Gastroesophageal sphincter (tissue), 4 donors: ENCODE results near the gene LANCL2. TPM values are rescaled to one million over a fixed set of nuclear protein-coding genes. Genes with fewer than 3 reads are reported as not detected.

Experiments
- ATAC-seq: fragments of 150-250 bp; one replicate; pipeline ENCODE4 v1.9.1; 2016; ENCODE audit warnings: mild to moderate bottlenecking, moderate library complexity
- H3K27ac ChIP-seq, 4 donors: fragments of 200-600 bp; sonication (generic) in 3 of 4; 1 replicate in 3 of 4; 2 replicates in 1 of 4; pipeline ENCODE4 v1.5.1; 2016 to 2019
- H3K27me3 ChIP-seq: fragments of 200-600 bp; sonication (generic); one replicate; pipeline ENCODE4 v1.5.1; 2019
- H3K36me3 ChIP-seq, 2 donors: fragments of 200-600 bp; sonication (generic); one replicate each; pipeline ENCODE4 v1.5.1; 2019; ENCODE audit warnings: control low read depth in 1 of 2
- H3K4me1 ChIP-seq, 3 donors: fragments of 200-600 bp; sonication (generic); 1 replicate in 2 of 3; 2 replicates in 1 of 3; pipeline ENCODE4 v1.5.1; 2016 to 2019; ENCODE audit warnings: control low read depth in 2 of 3
- H3K4me3 ChIP-seq, 2 donors: fragments of 200-600 bp; sonication (generic); one replicate each; pipeline ENCODE4 v1.5.1; 2019; ENCODE audit warnings: mild to moderate bottlenecking in 1 of 2, moderate library complexity in 1 of 2
- H3K9me3 ChIP-seq, 3 donors: fragments of 200-600 bp; sonication (generic); one replicate each; pipeline ENCODE4 v1.5.1; 2017 to 2019; ENCODE audit warnings: control low read depth in 2 of 3
- CTCF ChIP-seq, 4 experiments: fragments of 200-600 bp in 2 of 4; fragments of 450-650 bp in 2 of 4; sonication (generic) in 1 of 4; IDR thresholded peaks; one replicate each; pipeline ENCODE4 v1.5.1; 2017 to 2019; ENCODE audit warnings: antibody characterized with exemption in 4 of 4, mild to moderate bottlenecking in 2 of 4, moderate library complexity in 2 of 4
- EP300 ChIP-seq: sonication (generic); formaldehyde crosslinking; IDR thresholded peaks from one replicate; pipeline ENCODE4 v1.6.1; 2017; ENCODE audit warnings: antibody characterized with exemption, mild to moderate bottlenecking
- POLR2A ChIP-seq, 2 donors: fragments of 450-650 bp; IDR thresholded peaks; one replicate each; pipeline ENCODE4 v1.6.1; 2017; ENCODE audit warnings: antibody characterized with exemption in 2 of 2, mild to moderate bottlenecking in 2 of 2, moderate library complexity in 1 of 2
- POLR2AphosphoS5 ChIP-seq: sonication (generic); formaldehyde crosslinking; IDR thresholded peaks from one replicate; pipeline ENCODE4 v1.6.1; 2017; ENCODE audit warnings: antibody characterized with exemption
- WGBS, 2 donors: methylation state at CpG; one replicate each; pipeline ENCODE4 v1.1.5; 2018; ENCODE audit warnings: low coverage in 1 of 2; 5-methylcytosine and 5-hydroxymethylcytosine counted together
- total RNA-seq, 4 donors: library from RNA; depleted of rRNA; stranded (reverse); fragments of >200 nt; gene quantifications; one replicate each; pipeline ENCODE4 v1.1.0, GENCODE V29; 2016

Gene LANCL2
- total RNA-seq, 4 donors from 2014 or later, result 6.9 to 10.6 (median 9.3) TPM

DNA sequence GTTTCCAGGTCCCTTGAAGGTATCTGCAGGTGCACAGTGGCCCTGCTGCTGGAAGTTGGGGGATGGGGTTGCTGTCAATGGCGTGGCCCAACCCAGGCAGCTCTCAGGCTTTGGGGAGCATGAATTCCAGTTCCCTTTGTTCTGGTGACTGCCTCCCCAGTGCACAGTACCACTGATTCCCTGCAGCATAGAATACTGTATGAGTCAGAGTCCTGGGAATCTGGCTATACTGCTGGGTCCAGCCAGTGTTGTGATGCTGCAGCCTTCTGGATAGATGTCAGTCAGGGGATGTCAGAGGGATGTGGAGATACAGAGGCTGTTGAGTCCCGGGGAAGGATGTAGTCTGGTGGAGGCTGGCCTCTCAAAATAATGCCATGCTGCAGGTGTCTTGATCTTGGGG lies 99.3 kb downstream of the LANCL2 start:
- Histone ChIP-seq H3K4me3 (no peak overlapping the region), H3K4me1 (no peaks in the 10 kb centered on the region), H3K27ac (no peak overlapping the region), H3K9me3 (peaks cover 0 to 2% (median 0%) of the 10 kb centered on the region in 3 donors), H3K27me3 (no peaks in the 10 kb centered on the region), H3K36me3 (peaks cover 0 to 60% of the 10 kb centered on the region in 2 donors)
- TF ChIP-seq EP300 (no peak), POLR2AphosphoS5 (no peak), POLR2A (IDR thresholded peaks at IDR 0.05) (no peak), CTCF (IDR thresholded peaks at IDR 0.05) (no peak)
- no CpG with 5 or more reads among the region's 2 CpGs for WGBS, 2 donors
- ATAC-seq, result no peak

GRCh38 chr7:55465691-55466090 lies 100.6 kb downstream of the LANCL2 start:
- TF ChIP-seq CTCF (IDR thresholded peaks at IDR 0.05) (no peak), POLR2A (IDR thresholded peaks at IDR 0.05) (no peak), EP300 (no peak), POLR2AphosphoS5 (no peak)
- no peak overlapping the region for H3K27ac ChIP-seq

DNA sequence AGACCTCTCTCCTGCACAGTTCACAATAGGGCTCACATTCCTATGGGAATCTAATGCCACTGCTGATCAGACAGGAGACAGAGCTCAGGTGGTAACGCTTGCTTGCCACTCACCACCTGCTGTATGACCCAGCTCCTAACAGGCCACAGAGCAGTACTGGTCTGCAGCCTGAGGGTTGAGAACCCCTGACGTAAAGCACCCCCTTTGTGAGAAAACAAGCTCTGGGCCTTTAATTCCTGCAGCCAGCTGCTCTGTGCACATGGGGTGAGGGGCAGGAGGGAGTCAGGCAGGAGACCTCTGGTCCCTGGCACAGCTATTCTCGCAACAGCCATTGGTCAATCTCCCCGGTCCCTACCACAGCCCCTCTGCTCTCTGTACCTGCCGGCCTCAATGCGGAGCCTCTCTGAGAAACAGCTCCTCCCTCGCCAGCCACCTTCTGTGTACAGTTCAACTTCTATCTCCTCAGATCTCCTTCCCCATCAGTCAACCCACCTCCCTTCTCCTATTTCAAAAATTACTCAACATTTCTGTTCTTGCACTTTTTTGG lies 102.0 kb downstream of the LANCL2 start:
- no peaks in the 10 kb centered on the region for H3K4me1 ChIP-seq
- 98% methylated on average over 4 of the region's 7 CpGs; no CpG with 5 or more reads in 1 of the 2 donors for WGBS, 2 donors
- no peak overlapping the region for H3K4me3 ChIP-seq
- no peaks in the 10 kb centered on the region for H3K9me3 ChIP-seq
- H3K27ac ChIP-seq, result no peak overlapping the region
- peaks cover 0 to 68% of the 10 kb centered on the region in 2 donors for H3K36me3 ChIP-seq
- no peaks in the 10 kb centered on the region for H3K27me3 ChIP-seq
- TF ChIP-seq EP300, result no peak
- no peak for TF ChIP-seq POLR2A (IDR thresholded peaks at IDR 0.05)
- no peak for TF ChIP-seq CTCF (IDR thresholded peaks at IDR 0.05)
- TF ChIP-seq POLR2AphosphoS5, result no peak
- ATAC-seq, result no peak

More at GRCh38 chr7:55465691-55466090, 100.6 kb downstream of the LANCL2 start:
- Histone ChIP-seq H3K9me3 (no peaks in the 10 kb centered on the region), H3K36me3 (peaks cover 0 to 65% of the 10 kb centered on the region in 2 donors), H3K4me3 (no peak overlapping the region), H3K4me1 (no peaks in the 10 kb centered on the region), H3K27me3 (no peaks in the 10 kb centered on the region)
- ATAC-seq, result no peak
- WGBS, 2 donors, result no CpG with 5 or more reads among the region's 2 CpGs

- H3K27me3 ChIP-seq, result no peaks in the 10 kb centered on the region
- H3K9me3 ChIP-seq, result no peaks in the 10 kb centered on the region
- no peak overlapping the region for H3K4me3 ChIP-seq
- TF ChIP-seq POLR2AphosphoS5 (no peak), POLR2A (IDR thresholded peaks at IDR 0.05) (no peak), EP300 (no peak), CTCF (IDR thresholded peaks at IDR 0.05) (no peak)
- no peaks in the 10 kb centered on the region for H3K4me1 ChIP-seq
- ATAC-seq, result no peak
- 93 to 100% methylated on average over 2 to 8 of the region's 8 CpGs for WGBS, 2 donors
- H3K36me3 ChIP-seq, result peaks cover 0 to 75% of the 10 kb centered on the region in 2 donors
- no peak overlapping the region for H3K27ac ChIP-seq
These were observed 103.4 kb downstream of the LANCL2 start for GRCh38 chr7:55468495-55468894.

GRCh38 chr7:55469271-55469681 lies 104.1 kb downstream of the LANCL2 start:
- TF ChIP-seq POLR2A (IDR thresholded peaks at IDR 0.05), result no peak
- TF ChIP-seq CTCF (IDR thresholded peaks at IDR 0.05), result no peak
- no peak for TF ChIP-seq EP300
- TF ChIP-seq POLR2AphosphoS5, result no peak
- H3K9me3 ChIP-seq, result no peaks in the 10 kb centered on the region
- H3K4me3 ChIP-seq, result no peak overlapping the region
- no peak overlapping the region for H3K27ac ChIP-seq
- 56 to 60% methylated on average over 2 of the region's 2 CpGs for WGBS, 2 donors
- H3K4me1 ChIP-seq, result no peaks in the 10 kb centered on the region
- peaks cover 0 to 75% of the 10 kb centered on the region in 2 donors for H3K36me3 ChIP-seq
- ATAC-seq, result no peak
- no peaks in the 10 kb centered on the region for H3K27me3 ChIP-seq
